ENCODE results near the gene OR2F1.

OR2F1 gene

DNA sequence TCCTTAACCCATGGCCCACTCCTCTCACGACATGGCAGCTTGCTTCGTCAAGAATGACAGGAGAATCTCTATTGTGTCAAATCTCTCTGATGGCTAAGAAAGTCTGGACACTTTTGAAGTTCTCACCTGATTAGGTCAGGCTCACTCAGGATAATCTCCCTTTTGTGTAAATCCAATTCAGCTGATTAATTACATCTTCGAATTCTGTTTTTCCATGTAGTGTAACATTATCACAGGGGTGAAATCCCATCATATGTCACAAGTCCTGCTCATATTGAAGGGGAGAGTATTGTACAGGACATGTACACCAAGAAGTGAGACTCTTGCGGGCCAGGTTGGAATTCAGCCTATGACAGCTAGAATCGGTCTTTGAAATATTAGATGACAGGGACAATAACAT lies 29.3 kb downstream of the OR2F1 start:
- Histone ChIP-seq H3K4me1 (ENCODE audit: control insufficient read depth in 1 of 2, insufficient read depth in 1 of 2, low read depth in 1 of 2, low read length in 1 of 2) (no peaks in the 10 kb centered on the region), H3K27me3 (no peaks in the 10 kb centered on the region), H3K9me3 (no peaks in the 10 kb centered on the region), H3K27ac (no peak overlapping the region), H3K4me3 (ENCODE audit: low read depth in 1 of 2, low read length in 1 of 2) (no peak overlapping the region), H3K36me3 (no peaks in the 10 kb centered on the region)
- TF ChIP-seq, protein P1, sequence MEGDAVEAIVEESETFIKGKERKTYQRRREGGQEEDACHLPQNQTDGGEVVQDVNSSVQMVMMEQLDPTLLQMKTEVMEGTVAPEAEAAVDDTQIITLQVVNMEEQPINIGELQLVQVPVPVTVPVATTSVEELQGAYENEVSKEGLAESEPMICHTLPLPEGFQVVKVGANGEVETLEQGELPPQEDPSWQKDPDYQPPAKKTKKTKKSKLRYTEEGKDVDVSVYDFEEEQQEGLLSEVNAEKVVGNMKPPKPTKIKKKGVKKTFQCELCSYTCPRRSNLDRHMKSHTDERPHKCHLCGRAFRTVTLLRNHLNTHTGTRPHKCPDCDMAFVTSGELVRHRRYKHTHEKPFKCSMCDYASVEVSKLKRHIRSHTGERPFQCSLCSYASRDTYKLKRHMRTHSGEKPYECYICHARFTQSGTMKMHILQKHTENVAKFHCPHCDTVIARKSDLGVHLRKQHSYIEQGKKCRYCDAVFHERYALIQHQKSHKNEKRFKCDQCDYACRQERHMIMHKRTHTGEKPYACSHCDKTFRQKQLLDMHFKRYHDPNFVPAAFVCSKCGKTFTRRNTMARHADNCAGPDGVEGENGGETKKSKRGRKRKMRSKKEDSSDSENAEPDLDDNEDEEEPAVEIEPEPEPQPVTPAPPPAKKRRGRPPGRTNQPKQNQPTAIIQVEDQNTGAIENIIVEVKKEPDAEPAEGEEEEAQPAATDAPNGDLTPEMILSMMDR (IDR thresholded peaks at IDR 0.05), result no peak

DNA sequence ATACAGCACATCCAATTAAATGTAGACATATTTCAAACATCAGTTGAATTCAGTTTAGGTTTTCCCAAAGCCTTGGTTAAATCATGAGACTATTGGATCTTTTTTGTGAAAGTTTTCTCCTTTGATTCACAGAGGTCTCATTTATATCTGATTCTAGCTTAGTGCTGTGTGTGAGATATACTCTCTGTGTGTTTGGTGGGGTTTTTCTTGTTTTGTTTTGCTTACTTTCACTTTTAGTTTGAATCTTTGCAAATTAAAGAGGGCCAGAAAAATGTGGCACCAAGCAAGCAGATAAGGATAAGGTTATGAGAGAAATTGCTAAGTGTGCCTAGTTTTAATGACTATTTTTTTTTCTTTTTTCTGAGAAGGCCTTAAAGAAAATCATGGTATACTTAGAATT lies 32.9 kb downstream of the OR2F1 start:
- Histone ChIP-seq H3K4me3 (ENCODE audit: low read depth in 1 of 2, low read length in 1 of 2) (no peak overlapping the region), H3K27ac (no peak overlapping the region), H3K9me3 (no peaks in the 10 kb centered on the region), H3K36me3 (no peaks in the 10 kb centered on the region), H3K27me3 (no peaks in the 10 kb centered on the region), H3K4me1 (ENCODE audit: control insufficient read depth in 1 of 2, insufficient read depth in 1 of 2, low read depth in 1 of 2, low read length in 1 of 2) (no peaks in the 10 kb centered on the region)
- TF ChIP-seq, protein P1 (IDR thresholded peaks at IDR 0.05), result no peak

DNA sequence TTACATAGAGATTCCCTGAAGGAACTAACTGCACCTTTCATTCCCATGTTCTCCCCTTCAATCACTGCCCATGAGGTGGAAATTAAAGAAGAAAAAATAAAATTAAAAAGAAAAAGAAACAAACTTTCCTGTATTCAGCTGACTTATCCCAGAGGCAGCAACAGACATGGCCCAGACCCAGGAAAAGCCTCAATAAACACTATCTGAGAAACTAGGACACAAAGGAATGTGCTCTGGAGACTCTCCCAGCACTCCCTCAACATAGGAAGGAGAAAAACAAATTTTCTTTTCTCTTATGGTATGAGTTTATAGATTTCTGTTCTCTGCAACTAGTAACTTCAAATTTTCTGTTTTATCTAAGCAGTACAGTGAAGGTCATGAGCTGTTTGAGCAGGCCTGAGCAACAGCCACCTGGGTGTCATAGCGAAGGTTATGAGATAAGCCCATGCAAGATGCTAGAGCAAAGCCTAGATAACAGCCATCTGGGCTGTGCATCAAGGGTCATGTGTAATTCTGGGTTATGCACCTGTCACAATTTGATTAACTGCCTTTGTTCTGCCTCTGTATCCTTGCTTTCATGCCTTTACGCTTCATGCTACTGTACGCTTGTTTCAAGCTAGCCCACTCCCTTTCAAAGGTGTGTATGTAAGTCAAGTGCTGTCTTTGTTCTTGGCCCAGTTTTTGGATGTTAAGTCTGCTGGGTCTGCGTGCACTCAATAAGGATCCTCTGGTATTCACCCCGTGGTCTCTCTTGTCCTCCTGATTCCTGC lies 34.5 kb downstream of the OR2F1 start:
- Histone ChIP-seq H3K36me3 (no peaks in the 10 kb centered on the region), H3K27me3 (no peaks in the 10 kb centered on the region), H3K4me3 (ENCODE audit: low read depth in 1 of 2, low read length in 1 of 2) (no peak overlapping the region), H3K4me1 (ENCODE audit: control insufficient read depth in 1 of 2, insufficient read depth in 1 of 2, low read depth in 1 of 2, low read length in 1 of 2) (no peaks in the 10 kb centered on the region), H3K27ac (no peak overlapping the region), H3K9me3 (no peaks in the 10 kb centered on the region)
- TF ChIP-seq, protein P1 (IDR thresholded peaks at IDR 0.05), result no peak

DNA sequence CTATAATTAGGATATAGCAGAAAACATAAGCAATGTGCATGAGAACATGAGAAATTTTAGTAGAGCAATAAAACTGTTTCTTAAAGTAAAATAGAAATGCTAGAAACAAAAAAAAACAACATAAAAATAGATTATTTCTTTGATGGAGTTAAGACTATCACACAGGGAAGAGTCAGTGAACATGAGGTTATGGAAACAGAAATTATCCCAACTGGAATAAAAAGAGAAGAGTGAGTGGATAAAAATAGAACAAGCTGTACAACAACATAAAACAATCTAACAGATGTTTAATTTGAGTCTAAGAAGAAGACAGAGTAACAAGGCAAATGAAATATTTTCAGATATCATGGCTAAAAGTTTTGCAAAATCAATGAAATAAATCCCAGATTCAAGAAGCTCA lies 38.0 kb downstream of the OR2F1 start:
- Histone ChIP-seq H3K36me3 (no peaks in the 10 kb centered on the region), H3K4me3 (ENCODE audit: low read depth in 1 of 2, low read length in 1 of 2) (no peak overlapping the region), H3K9me3 (no peaks in the 10 kb centered on the region), H3K4me1 (ENCODE audit: control insufficient read depth in 1 of 2, insufficient read depth in 1 of 2, low read depth in 1 of 2, low read length in 1 of 2) (no peaks in the 10 kb centered on the region), H3K27ac (no peak overlapping the region), H3K27me3 (no peaks in the 10 kb centered on the region)
- TF ChIP-seq, protein P1 (IDR thresholded peaks at IDR 0.05), result no peak

DNA sequence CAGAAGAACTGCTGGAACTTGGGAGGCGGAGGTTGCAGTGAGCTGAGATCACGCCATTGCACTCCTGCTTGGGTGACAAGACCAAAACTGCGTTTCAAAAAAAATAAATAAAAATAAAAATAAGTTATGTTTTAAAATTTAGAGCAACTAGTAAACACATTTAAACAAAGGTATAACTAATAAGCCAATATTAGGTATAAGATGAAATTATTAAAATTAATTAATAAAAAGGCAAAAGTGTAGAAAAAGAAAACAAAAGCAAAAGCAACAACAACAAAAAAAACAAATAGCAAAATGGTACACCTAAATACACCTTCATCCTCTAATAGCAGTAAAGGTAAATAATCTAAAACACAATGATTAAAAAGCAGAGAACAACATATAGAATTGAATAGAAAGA lies 39.3 kb downstream of the OR2F1 start:
- H3K9me3 ChIP-seq, result no peaks in the 10 kb centered on the region
- H3K4me3 ChIP-seq (ENCODE audit: low read depth in 1 of 2, low read length in 1 of 2), result no peak overlapping the region
- TF ChIP-seq, protein P1 (IDR thresholded peaks at IDR 0.05), result no peak
- H3K36me3 ChIP-seq, result no peaks in the 10 kb centered on the region
- H3K4me1 ChIP-seq (ENCODE audit: control insufficient read depth in 1 of 2, insufficient read depth in 1 of 2, low read depth in 1 of 2, low read length in 1 of 2), result no peaks in the 10 kb centered on the region
- no peak overlapping the region for H3K27ac ChIP-seq
- H3K27me3 ChIP-seq, result no peaks in the 10 kb centered on the region

Measured in neutrophil (primary cell).